Activated CD4-positive, alpha-beta T cell treated with anti-CD3 and anti-CD28 coated beads, Interleukin-2, amount 10 ng/mL, durations not matched to agents 24 days and 14 days (primary cell): ENCODE results near the gene NEURL1B. TPM values are rescaled to one million over a fixed set of nuclear protein-coding genes. Genes with fewer than 3 reads are reported as not detected.

Experiments
- DNase-seq: peaks from one replicate; pipeline ENCODE4 v3.0.0; 2022
- H3K27ac Mint-ChIP-seq: one replicate; pipeline ENCODE4 v1.8.0; 2022; ENCODE audit warnings: mild to moderate bottlenecking, mixed read lengths
- H3K27me3 Mint-ChIP-seq: one replicate; pipeline ENCODE4 v1.8.0; 2022; ENCODE audit warnings: mixed read lengths
- H3K36me3 Mint-ChIP-seq: one replicate; pipeline ENCODE4 v1.8.0; 2022; ENCODE audit warnings: low read depth, mild to moderate bottlenecking, mixed read lengths
- H3K4me1 Mint-ChIP-seq: one replicate; pipeline ENCODE4 v1.8.0; 2021; ENCODE audit warnings: mixed read lengths
- H3K4me3 Mint-ChIP-seq: one replicate; pipeline ENCODE4 v1.8.0; 2022; ENCODE audit warnings: mild to moderate bottlenecking, moderate library complexity, mixed read lengths
- H3K9me3 Mint-ChIP-seq: one replicate; pipeline ENCODE4 v1.8.0; 2021; ENCODE audit warnings: mixed read lengths
- intact Hi-C: fragments of 100-400 bp; cut with micrococcal nuclease; formaldehyde crosslinking; loops from one replicate; pipeline ENCODE4 v1.15.1; 2023
- total RNA-seq: library from RNA; stranded (reverse); gene quantifications from 2 replicates; pipeline ENCODE4 v1.2.3, GENCODE V29; 2022

NEURL1B gene
- total RNA-seq, 1 donor from 2014 or later = 0.05 TPM

DNA sequence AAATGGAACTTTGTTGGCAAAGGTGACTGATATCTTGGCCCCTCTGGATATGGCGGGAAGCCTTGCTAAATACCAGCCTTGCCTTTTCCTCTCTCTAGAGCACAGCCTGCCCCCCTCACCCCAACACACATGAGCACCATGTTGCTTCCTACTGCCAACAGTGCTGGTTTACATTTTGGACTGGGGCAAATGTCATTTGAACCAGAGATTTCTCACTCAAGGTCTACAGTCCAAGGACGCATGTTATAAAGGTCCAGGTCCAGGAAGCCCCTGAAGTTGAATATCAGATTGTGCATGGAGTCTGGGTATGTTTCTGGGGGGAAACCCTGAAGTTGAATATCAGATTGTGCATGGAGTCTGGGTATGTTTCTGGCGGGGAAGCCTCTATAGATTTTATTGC, 19.9 kb downstream of the NEURL1B start:
- intact Hi-C loops = no loop called here
- Mint-ChIP-seq H3K27me3 (no peaks in the 10 kb centered on the region), H3K27ac (no peak overlapping the region), H3K4me1 (no peaks in the 10 kb centered on the region), H3K36me3 (no peaks in the 10 kb centered on the region), H3K9me3 (peaks cover 2% of the 10 kb centered on the region), H3K4me3 (no peak overlapping the region)
- no peak for DNase-seq

DNA sequence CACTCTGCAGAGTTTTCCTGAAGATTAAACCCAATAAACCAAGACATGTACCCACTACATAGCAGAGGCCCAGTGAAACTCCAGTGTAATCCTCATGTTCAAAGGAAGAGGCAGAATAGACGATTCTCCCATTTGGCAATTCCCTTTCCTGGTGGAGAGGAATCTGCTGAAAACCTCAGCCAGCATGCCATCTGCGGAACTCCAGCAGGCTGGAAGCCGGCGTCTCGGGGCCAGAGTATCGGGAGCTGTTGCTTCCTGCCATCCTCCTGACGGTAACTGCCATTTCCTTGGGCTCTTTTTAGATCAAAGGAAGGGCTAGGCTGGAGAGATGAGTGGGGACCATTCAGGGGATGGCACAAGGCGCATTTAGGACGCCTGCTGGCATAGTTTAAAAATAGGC, 20.5 kb downstream of the NEURL1B start:
- intact Hi-C loops = no loop called here
- no peaks in the 10 kb centered on the region for H3K36me3 Mint-ChIP-seq
- DNase-seq = no peak
- no peak overlapping the region for H3K4me3 Mint-ChIP-seq
- H3K9me3 Mint-ChIP-seq = no peaks in the 10 kb centered on the region
- no peaks in the 10 kb centered on the region for H3K4me1 Mint-ChIP-seq
- H3K27ac Mint-ChIP-seq = no peak overlapping the region
- no peaks in the 10 kb centered on the region for H3K27me3 Mint-ChIP-seq

DNA sequence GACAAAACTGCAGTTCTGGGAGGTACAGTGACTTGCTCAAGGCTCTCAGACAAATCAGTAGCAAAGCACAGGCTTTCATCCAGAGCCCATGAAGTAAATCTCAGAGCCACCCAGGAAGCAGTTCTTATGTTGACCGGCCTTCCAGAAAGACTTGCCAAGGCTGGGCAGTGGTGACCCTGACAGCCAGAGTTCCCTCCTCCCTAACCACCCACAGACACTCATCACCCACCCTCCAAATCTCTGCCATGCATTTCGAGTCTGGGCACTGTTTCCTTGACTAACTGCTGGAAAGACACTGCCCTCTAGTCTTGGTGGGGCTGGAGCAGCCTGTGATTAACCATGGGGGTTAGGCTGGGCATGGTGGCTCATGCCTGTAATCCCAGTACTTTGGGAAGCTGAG, 21.5 kb downstream of the NEURL1B start:
- H3K27me3 Mint-ChIP-seq = no peaks in the 10 kb centered on the region
- no peak for DNase-seq
- no peaks in the 10 kb centered on the region for H3K9me3 Mint-ChIP-seq
- no peak overlapping the region for H3K4me3 Mint-ChIP-seq
- no peaks in the 10 kb centered on the region for H3K4me1 Mint-ChIP-seq
- intact Hi-C loops = no loop called here
- H3K36me3 Mint-ChIP-seq = no peaks in the 10 kb centered on the region
- H3K27ac Mint-ChIP-seq = no peak overlapping the region

DNA sequence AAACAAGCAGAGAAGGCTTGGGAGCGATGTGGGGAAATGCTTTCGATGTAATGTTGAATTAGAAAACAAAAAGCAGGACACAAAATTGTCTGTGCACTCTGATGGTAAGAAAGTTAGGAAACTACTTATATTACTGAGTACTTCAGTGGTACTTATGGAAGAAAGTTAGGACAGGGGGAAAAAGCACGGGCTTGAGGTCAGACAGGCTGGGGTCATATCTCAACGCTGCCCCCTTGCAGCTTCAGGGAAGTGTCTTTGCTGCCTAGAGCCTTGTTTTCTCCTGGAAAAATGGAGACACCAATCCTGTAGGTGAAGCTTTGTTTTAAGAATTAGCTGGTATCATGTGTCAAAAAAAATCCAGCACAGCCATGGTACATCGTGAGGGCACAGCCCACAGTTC, 23.0 kb downstream of the NEURL1B start:
- intact Hi-C loops = no loop called here
- no peaks in the 10 kb centered on the region for H3K4me1 Mint-ChIP-seq
- no peak for DNase-seq
- no peak overlapping the region for H3K27ac Mint-ChIP-seq
- no peaks in the 10 kb centered on the region for H3K27me3 Mint-ChIP-seq
- H3K36me3 Mint-ChIP-seq = no peaks in the 10 kb centered on the region
- H3K9me3 Mint-ChIP-seq = no peaks in the 10 kb centered on the region
- no peak overlapping the region for H3K4me3 Mint-ChIP-seq

DNA sequence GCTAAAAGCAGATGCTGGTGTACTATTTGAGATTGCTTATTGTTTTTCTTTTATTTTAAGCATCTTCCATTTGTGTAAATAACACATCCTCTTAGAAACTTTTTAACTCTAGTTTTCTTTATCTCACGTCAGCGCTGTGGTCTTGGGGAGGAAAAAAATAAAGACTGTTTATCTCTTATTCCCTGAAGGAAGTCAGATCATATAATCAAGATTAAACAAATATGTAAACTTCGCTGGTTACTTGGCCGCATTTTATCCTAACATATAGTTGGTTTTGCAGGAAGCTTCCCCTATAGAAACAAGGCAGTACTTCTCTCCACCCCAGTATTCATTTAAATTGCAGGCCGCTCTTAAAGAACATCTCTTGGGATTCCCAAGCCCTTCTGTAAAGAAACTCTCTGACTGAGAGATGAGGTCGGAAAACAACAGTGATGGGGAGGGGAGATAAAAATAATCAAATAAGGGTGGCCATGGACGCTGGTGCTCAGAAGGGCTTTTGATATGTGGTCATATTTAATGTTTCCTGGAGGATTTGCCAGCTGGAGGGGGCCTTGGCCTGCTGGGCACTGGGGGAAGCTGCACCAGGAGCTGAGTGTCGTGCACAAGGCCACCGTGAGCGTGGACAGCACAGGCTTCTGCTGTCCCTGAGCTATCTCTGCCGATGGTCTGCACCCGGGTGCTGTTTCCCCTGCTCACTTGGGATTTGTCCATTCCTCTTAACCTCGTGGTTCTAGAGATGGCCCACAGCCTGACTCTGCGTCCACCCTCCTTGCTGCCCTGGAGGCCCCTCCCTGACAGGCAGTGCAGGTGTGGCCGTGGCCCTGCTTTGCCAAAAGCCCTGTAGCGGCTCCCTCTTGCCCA, 23.8 kb downstream of the NEURL1B start:
- Mint-ChIP-seq H3K4me1 (no peaks in the 10 kb centered on the region), H3K4me3 (no peak overlapping the region), H3K9me3 (no peaks in the 10 kb centered on the region), H3K27me3 (no peaks in the 10 kb centered on the region), H3K36me3 (no peaks in the 10 kb centered on the region), H3K27ac (no peak overlapping the region)
- intact Hi-C loops = no loop called here
- DNase-seq = no peak

DNA sequence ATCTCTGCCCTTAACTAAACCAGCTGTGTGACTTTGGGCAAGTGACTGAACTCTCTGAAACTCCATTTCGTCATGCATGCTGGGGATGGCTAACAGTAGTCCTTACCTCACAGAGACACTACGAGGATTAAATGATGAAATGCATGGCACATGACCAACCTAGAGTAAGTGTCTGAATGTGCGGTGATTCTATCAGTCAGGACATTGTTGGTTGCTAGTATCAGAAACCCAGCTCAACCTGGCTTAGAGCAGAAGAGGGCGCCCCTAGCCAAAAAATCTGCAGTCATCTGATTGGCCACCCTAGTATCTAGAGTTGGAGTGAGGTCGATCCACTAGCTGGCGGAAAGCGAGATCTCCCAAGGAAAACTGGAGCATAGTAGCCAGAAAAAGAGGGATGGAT, 25.2 kb downstream of the NEURL1B start:
- no peak overlapping the region for H3K4me3 Mint-ChIP-seq
- DNase-seq = no peak
- no peaks in the 10 kb centered on the region for H3K27me3 Mint-ChIP-seq
- H3K4me1 Mint-ChIP-seq = no peaks in the 10 kb centered on the region
- no peak overlapping the region for H3K27ac Mint-ChIP-seq
- H3K9me3 Mint-ChIP-seq = no peaks in the 10 kb centered on the region
- H3K36me3 Mint-ChIP-seq = no peaks in the 10 kb centered on the region
- intact Hi-C loops = no loop called here

DNA sequence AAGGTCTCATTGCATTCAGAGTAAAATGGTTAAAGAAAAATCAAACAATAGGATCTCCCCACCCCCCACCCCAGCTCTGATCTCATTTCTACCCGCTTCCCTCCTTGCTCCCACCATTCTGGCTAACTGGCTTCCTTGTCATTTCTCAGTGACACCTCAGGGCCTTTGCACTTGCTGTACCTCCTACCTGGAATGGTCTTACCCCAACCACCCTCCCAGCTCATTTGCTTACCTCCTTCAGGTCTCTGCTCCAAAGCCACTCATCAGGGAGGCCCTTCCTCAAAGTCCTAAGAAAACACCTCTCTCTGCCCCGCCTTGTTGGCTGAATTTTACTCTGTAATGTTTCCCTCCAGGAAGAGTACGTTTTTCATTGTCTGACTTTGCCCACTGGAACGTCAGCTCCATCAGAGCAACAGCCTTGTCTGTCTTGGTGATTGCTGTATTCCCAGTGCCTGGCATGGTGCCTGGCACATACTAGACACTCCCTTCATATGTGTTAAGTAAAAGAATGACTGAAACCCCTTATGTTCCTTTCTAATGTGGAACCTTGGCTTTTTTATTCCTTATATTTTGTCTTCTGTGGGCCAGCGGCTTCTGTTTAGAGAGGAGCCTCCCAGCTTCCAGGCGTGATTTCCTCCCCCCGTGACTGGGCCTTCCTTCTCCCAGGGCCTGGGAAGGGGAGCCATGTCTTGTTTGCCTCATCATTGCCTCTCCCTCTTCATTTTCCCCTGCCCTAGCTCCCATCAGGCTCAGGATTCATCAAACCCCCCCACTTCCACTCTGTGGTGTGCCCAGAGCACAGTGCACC, 26.9 kb downstream of the NEURL1B start:
- Mint-ChIP-seq H3K4me1 (no peaks in the 10 kb centered on the region), H3K9me3 (no peaks in the 10 kb centered on the region), H3K4me3 (no peak overlapping the region), H3K27me3 (peaks cover 3% of the 10 kb centered on the region), H3K36me3 (no peaks in the 10 kb centered on the region), H3K27ac (no peak overlapping the region)
- DNase-seq = no peak
- intact Hi-C loops = no loop called here

DNA sequence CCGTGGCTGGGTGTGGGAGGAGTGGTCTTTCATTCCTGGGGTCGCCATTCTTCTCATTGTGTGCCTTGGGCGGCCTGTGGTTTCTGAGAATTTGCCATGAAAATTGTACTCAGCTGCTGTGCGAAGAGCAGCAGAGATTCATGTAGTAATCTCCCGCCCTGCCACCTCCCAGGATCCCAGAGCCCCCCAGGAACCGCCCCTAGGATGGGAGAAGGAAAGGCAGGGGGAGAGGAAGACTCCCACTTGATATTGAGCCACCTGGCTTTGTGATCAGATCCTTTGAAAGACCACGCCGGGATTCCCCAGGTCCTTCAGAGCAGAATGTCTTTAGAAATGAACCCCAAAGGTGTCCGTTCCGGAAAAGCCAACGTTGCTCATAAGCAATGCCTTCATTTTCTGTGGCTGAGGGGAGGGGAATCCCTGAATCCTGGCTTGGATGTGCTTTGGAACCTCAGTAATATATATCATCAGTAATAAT, 27.6 kb downstream of the NEURL1B start:
- intact Hi-C loops = no loop called here
- Mint-ChIP-seq H3K4me1 (no peaks in the 10 kb centered on the region), H3K4me3 (no peak overlapping the region), H3K27ac (no peak overlapping the region), H3K27me3 (peaks cover 3% of the 10 kb centered on the region), H3K9me3 (no peaks in the 10 kb centered on the region), H3K36me3 (no peaks in the 10 kb centered on the region)
- no peak for DNase-seq

DNA sequence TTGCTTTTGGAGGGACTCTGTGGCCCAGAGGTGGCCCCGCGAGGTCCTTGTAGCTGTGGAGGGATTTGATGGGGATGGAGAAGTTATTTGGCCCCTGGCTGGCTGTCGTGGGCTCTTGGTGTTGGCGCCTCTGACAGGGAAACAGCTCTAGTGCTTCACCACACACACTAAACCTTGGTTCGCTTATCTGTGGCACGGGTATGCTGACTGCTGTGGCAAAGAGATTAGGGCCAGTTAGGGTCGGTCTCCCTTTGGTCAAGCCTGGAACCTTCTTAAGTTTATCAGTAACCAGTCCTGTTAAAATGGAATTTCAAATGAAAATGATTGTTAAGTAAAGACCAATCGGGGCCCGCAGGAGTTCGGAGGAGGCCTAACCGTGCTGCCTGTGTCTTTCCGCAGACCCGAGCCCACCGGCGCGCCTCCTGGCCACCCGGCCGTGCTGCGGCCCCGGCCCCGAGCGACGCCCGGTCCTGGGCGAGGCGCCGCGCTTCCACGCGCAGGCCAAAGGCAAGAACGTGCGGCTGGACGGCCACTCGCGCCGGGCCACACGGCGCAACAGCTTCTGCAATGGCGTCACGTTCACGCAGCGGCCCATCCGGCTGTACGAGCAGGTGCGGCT, 28.4 kb downstream of the NEURL1B start:
- Mint-ChIP-seq H3K4me3 (no peak overlapping the region), H3K4me1 (no peaks in the 10 kb centered on the region), H3K9me3 (no peaks in the 10 kb centered on the region), H3K27ac (no peak overlapping the region), H3K27me3 (peaks cover 3% of the 10 kb centered on the region), H3K36me3 (no peaks in the 10 kb centered on the region)
- DNase-seq = no peak
- intact Hi-C loops = no loop called here

DNA sequence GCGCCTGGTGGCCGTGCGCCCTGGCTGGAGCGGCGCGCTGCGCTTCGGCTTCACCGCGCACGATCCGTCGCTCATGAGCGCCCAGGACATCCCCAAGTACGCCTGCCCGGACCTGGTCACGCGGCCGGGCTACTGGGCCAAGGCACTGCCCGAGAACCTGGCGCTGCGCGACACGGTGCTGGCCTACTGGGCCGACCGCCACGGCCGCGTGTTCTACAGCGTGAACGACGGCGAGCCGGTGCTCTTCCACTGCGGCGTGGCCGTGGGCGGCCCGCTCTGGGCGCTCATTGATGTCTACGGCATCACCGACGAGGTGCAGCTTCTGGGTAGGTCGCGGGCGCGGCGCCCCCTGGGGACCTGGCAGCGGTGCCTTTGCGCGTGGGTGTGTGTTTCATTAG, 28.9 kb downstream of the NEURL1B start:
- H3K4me1 Mint-ChIP-seq = no peaks in the 10 kb centered on the region
- H3K4me3 Mint-ChIP-seq = no peak overlapping the region
- H3K9me3 Mint-ChIP-seq = no peaks in the 10 kb centered on the region
- H3K36me3 Mint-ChIP-seq = no peaks in the 10 kb centered on the region
- H3K27me3 Mint-ChIP-seq = peaks cover 3% of the 10 kb centered on the region
- intact Hi-C loops = no loop called here
- H3K27ac Mint-ChIP-seq = no peak overlapping the region
- no peak for DNase-seq

DNA sequence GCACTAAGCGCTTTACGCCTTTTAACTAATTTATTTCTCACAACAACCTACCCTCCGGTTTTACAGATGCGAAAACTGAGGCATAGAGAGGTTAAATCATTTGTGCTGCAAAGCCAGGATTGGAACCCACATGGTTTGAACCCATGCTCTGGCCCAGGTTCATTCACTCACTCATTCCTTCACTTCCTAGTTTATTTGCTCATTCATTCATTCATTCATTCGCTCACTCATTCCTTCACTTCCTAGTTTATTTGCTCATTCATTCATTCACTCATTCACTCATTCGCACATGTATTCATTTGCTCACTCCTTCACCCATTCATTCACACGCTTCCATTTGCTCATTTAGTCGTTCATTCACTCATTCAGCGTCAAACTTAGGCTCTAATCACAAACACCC, 29.4 kb downstream of the NEURL1B start:
- no peak overlapping the region for H3K4me3 Mint-ChIP-seq

DNA sequence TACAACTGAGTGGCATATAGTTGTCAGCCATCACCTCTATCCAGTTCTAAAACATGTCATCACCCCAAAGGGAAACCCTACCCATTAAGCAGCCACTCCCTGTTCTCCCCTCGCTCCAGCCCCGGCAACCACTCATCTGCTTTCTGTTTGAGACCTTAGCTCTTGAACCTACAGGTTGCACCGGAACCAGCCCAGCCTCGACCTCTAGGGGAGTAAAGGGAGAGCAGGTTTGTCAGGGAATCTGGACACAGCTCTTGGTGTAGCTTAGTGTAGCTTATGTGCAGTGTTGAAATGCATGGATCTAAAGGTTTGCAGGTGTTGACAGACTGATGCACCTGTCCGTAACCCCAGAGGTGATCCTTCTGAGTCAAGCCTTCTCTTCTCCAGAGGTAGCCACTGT, 30.0 kb downstream of the NEURL1B start:
- Mint-ChIP-seq H3K4me3 (no peak overlapping the region), H3K27ac (no peak overlapping the region), H3K27me3 (peaks cover 3% of the 10 kb centered on the region), H3K4me1 (no peaks in the 10 kb centered on the region), H3K9me3 (no peaks in the 10 kb centered on the region), H3K36me3 (no peaks in the 10 kb centered on the region)
- intact Hi-C loops = no loop called here
- DNase-seq = no peak

More for the DNA sequence above, 29.4 kb downstream of the NEURL1B start:
- no peak for DNase-seq
- no peaks in the 10 kb centered on the region for H3K4me1 Mint-ChIP-seq
- intact Hi-C loops = no loop called here
- no peak overlapping the region for H3K27ac Mint-ChIP-seq
- H3K36me3 Mint-ChIP-seq = no peaks in the 10 kb centered on the region
- H3K27me3 Mint-ChIP-seq = peaks cover 3% of the 10 kb centered on the region
- no peaks in the 10 kb centered on the region for H3K9me3 Mint-ChIP-seq

DNA sequence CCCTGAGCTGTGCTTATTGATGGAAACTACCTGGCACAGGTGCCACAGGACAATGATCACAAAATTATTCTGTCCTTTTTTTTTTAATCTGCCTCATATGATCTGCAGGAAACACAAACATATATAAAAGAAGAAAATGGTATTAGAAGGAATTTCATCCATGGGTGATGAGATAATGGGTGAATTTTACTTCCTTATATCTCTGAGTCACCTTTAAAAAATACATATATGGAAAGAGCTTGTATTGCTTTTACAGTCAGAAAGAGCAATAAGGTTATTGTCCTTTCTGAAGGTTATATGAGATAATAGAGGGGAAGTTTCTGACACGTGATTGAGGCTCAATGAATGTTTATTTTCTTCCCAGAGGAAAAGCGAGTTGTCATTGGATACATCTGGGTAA, 31.6 kb downstream of the NEURL1B start:
- intact Hi-C loops = no loop called here
- Mint-ChIP-seq H3K27me3 (peaks cover 3% of the 10 kb centered on the region), H3K27ac (no peak overlapping the region), H3K4me1 (no peaks in the 10 kb centered on the region), H3K9me3 (no peaks in the 10 kb centered on the region), H3K36me3 (no peaks in the 10 kb centered on the region), H3K4me3 (no peak overlapping the region)
- no peak for DNase-seq

DNA sequence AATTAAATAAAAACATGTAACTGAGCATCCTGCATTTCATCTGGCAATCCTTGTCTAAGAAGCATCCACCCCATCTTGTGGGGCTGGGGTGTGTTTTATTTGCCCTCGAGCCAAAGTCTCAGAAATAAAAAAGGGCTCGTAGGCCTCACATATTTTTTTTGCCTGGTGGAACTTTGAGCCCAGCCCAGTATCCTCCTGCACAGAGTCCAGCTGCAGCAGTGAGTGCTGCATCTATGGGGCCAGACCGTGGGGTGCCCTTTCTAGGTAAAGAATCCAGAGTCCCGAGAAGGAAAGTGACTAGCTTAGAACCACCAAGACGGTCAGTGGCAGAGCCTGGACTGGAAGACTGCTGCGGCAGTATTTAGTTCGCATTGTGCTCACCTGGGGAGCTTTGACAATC, 33.1 kb downstream of the NEURL1B start:
- no peak overlapping the region for H3K27ac Mint-ChIP-seq
- no peak overlapping the region for H3K4me3 Mint-ChIP-seq
- H3K4me1 Mint-ChIP-seq = no peaks in the 10 kb centered on the region
- H3K9me3 Mint-ChIP-seq = no peaks in the 10 kb centered on the region
- H3K27me3 Mint-ChIP-seq = peaks cover 3% of the 10 kb centered on the region
- no peak for DNase-seq
- no peaks in the 10 kb centered on the region for H3K36me3 Mint-ChIP-seq
- intact Hi-C loops = no loop called here
